NCI-H2171 treated with DMSO at 0.1 percent for 48 hours (cell line): Measurements from ENCODE around the gene FBXW7.

Source experiments
- DNase-seq: peaks from one replicate; lab custom pipeline; 2025; lab: John Stamatoyannopoulos, UW

FBXW7 gene

GRCh38 chr4:152328582-152328981 is 207.3 kb downstream of the FBXW7 start:
- DNase-seq = no peak

- DNase-seq = no peak
Measured at GRCh38 chr4:152327606-152328453, 208.1 kb downstream of the FBXW7 start.

GRCh38 chr4:152325831-152326230 is 210.1 kb downstream of the FBXW7 start:
- DNase-seq = peak; percentile 50

GRCh38 chr4:152323221-152323620 is 212.7 kb downstream of the FBXW7 start:
- DNase-seq = no peak

- DNase-seq = no peak
Measured at GRCh38 chr4:152322656-152323055, 213.2 kb downstream of the FBXW7 start.

- DNase-seq = no peak
Measured at GRCh38 chr4:152321923-152322322, 214.0 kb downstream of the FBXW7 start.

- DNase-seq = no peak
Measured at GRCh38 chr4:152321398-152321797, 214.5 kb downstream of the FBXW7 start.

- DNase-seq = no peak
Measured at GRCh38 chr4:152316969-152317368, 218.9 kb downstream of the FBXW7 start.

GRCh38 chr4:152310257-152310656 is 225.6 kb downstream of the FBXW7 start:
- no peak for DNase-seq

- no peak for DNase-seq
Measured at GRCh38 chr4:152309418-152309817, 226.5 kb downstream of the FBXW7 start.

GRCh38 chr4:152308951-152309350 is 226.9 kb downstream of the FBXW7 start:
- no peak for DNase-seq

GRCh38 chr4:152307669-152308068 is 228.2 kb downstream of the FBXW7 start:
- no peak for DNase-seq

GRCh38 chr4:152306541-152306940 is 229.4 kb downstream of the FBXW7 start:
- no peak for DNase-seq

- no peak for DNase-seq
Measured at GRCh38 chr4:152304220-152304619, 231.7 kb downstream of the FBXW7 start.

- no peak for DNase-seq
Measured at GRCh38 chr4:152301381-152301780, 234.5 kb downstream of the FBXW7 start.

GRCh38 chr4:152299553-152299952 is 236.3 kb downstream of the FBXW7 start:
- no peak for DNase-seq

GRCh38 chr4:152296386-152296785 is 239.5 kb downstream of the FBXW7 start:
- DNase-seq = no peak

- DNase-seq = no peak
Measured at GRCh38 chr4:152294765-152295164, 241.1 kb downstream of the FBXW7 start.

- DNase-seq = no peak
Measured at GRCh38 chr4:152294331-152294730, 241.6 kb downstream of the FBXW7 start.

GRCh38 chr4:152293527-152293926 is 242.4 kb downstream of the FBXW7 start:
- no peak for DNase-seq

- DNase-seq = no peak
Measured at GRCh38 chr4:152290366-152290921, 245.4 kb downstream of the FBXW7 start.

- DNase-seq = no peak
Measured at GRCh38 chr4:152289941-152290340, 246.0 kb downstream of the FBXW7 start.

- DNase-seq = no peak
Measured at GRCh38 chr4:152289541-152289940, 246.4 kb downstream of the FBXW7 start.
